Mucosa of rectum (tissue), 2 donors: ENCODE data around the gene SGMS1.
"Not testable (repeated sequence)": the region's sequence is repeated elsewhere in the genome, so short reads cannot be mapped to it uniquely, and the experiment has no call there.

Experiments used
- H3K27ac ChIP-seq, 2 donors: one replicate each; pipeline ENCODE4 v1.7.0; 2013; ENCODE audit warnings: inconsistent platforms in 2 of 2, low read depth in 2 of 2, low read length in 2 of 2
- H3K27me3 ChIP-seq, 2 donors: one replicate each; pipeline ENCODE4 v1.7.0; 2013; ENCODE audit warnings: low read length in 2 of 2; ENCODE audit not compliant: control insufficient read depth in 2 of 2, insufficient read depth in 2 of 2
- H3K36me3 ChIP-seq, 2 donors: one replicate each; pipeline ENCODE4 v1.7.0; 2013; ENCODE audit warnings: low read length in 2 of 2; ENCODE audit not compliant: control insufficient read depth in 2 of 2, insufficient read depth in 2 of 2
- H3K4me1 ChIP-seq, 2 donors: one replicate each; pipeline ENCODE4 v1.7.0; 2013; ENCODE audit warnings: low read length in 2 of 2, mild to moderate bottlenecking in 1 of 2; ENCODE audit not compliant: control insufficient read depth in 2 of 2, insufficient read depth in 2 of 2
- H3K4me3 ChIP-seq, 2 donors: one replicate each; pipeline ENCODE4 v1.7.0; 2013; ENCODE audit warnings: low read length in 2 of 2
- H3K9ac ChIP-seq, 2 donors: one replicate each; pipeline ENCODE4 v1.7.0; 2013; ENCODE audit warnings: low read length in 2 of 2, low read depth in 1 of 2, mild to moderate bottlenecking in 1 of 2
- H3K9me3 ChIP-seq, 2 donors: one replicate each; pipeline ENCODE4 v1.7.0; 2013; ENCODE audit warnings: low read length in 2 of 2; ENCODE audit not compliant: control insufficient read depth in 2 of 2
- donor health status: healthy.
- donor health status: Normal muscosa, but diverticular disease.

The SGMS1 gene

GRCh38 chr10:50540826-50541122 is 83.0 kb downstream of the SGMS1 start:
- Histone ChIP-seq H3K27me3 (no peaks in the 10 kb centered on the region), H3K4me3 (no peak overlapping the region), H3K36me3 (no peaks in the 10 kb centered on the region), H3K4me1 (no peaks in the 10 kb centered on the region), H3K27ac (no peak overlapping the region), H3K9me3 (no peaks in the 10 kb centered on the region), H3K9ac (no peak overlapping the region)

GRCh38 chr10:50540069-50540825 is 83.5 kb downstream of the SGMS1 start:
- Histone ChIP-seq H3K4me3 (no peak overlapping the region), H3K27ac (no peak overlapping the region), H3K36me3 (no peaks in the 10 kb centered on the region), H3K9me3 (no peaks in the 10 kb centered on the region), H3K27me3 (no peaks in the 10 kb centered on the region), H3K9ac (no peak overlapping the region), H3K4me1 (no peaks in the 10 kb centered on the region)

GRCh38 chr10:50538555-50539398 is 85.0 kb downstream of the SGMS1 start:
- Histone ChIP-seq H3K36me3 (no peaks in the 10 kb centered on the region), H3K9ac (no peak overlapping the region), H3K9me3 (no peaks in the 10 kb centered on the region), H3K4me3 (no peak overlapping the region), H3K4me1 (no peaks in the 10 kb centered on the region), H3K27ac (no peak overlapping the region), H3K27me3 (no peaks in the 10 kb centered on the region)

GRCh38 chr10:50536617-50537240 is 87.0 kb downstream of the SGMS1 start:
- Histone ChIP-seq H3K4me3 (no peak overlapping the region), H3K9ac (no peak overlapping the region), H3K9me3 (no peaks in the 10 kb centered on the region), H3K36me3 (no peaks in the 10 kb centered on the region), H3K4me1 (no peaks in the 10 kb centered on the region), H3K27me3 (no peaks in the 10 kb centered on the region), H3K27ac (no peak overlapping the region)

- H3K9me3 ChIP-seq, H3K27ac ChIP-seq: not testable (repeated sequence)
Measured at GRCh38 chr10:50534748-50535376, 88.9 kb downstream of the SGMS1 start.

GRCh38 chr10:50533296-50533695 is 90.5 kb downstream of the SGMS1 start:
- H3K27me3 ChIP-seq: no peaks in the 10 kb centered on the region
- H3K27ac ChIP-seq: no peak overlapping the region
- no peaks in the 10 kb centered on the region for H3K4me1 ChIP-seq
- H3K36me3 ChIP-seq: no peaks in the 10 kb centered on the region
- H3K9me3 ChIP-seq: no peaks in the 10 kb centered on the region
- H3K4me3 ChIP-seq: no peak overlapping the region
- H3K9ac ChIP-seq: no peak overlapping the region

More at GRCh38 chr10:50534748-50535376, 88.9 kb downstream of the SGMS1 start:
- H3K9ac ChIP-seq, H3K4me3 ChIP-seq, H3K4me1 ChIP-seq, H3K27me3 ChIP-seq, H3K36me3 ChIP-seq: not testable (repeated sequence)

- Histone ChIP-seq H3K27me3 (no peaks in the 10 kb centered on the region), H3K27ac (no peak overlapping the region)
Measured at GRCh38 chr10:50531388-50532077, 92.2 kb downstream of the SGMS1 start.

GRCh38 chr10:50529660-50530059 is 94.1 kb downstream of the SGMS1 start:
- no peaks in the 10 kb centered on the region for H3K27me3 ChIP-seq
- H3K4me3 ChIP-seq: no peak overlapping the region
- no peaks in the 10 kb centered on the region for H3K9me3 ChIP-seq
- no peaks in the 10 kb centered on the region for H3K4me1 ChIP-seq
- H3K27ac ChIP-seq: no peak overlapping the region
- no peaks in the 10 kb centered on the region for H3K36me3 ChIP-seq
- no peak overlapping the region for H3K9ac ChIP-seq

More at GRCh38 chr10:50531388-50532077, 92.2 kb downstream of the SGMS1 start:
- Histone ChIP-seq H3K9me3 (no peaks in the 10 kb centered on the region), H3K9ac (no peak overlapping the region), H3K36me3 (no peaks in the 10 kb centered on the region), H3K4me3 (no peak overlapping the region), H3K4me1 (no peaks in the 10 kb centered on the region)

GRCh38 chr10:50528206-50528605 is 95.5 kb downstream of the SGMS1 start:
- H3K4me3 ChIP-seq: no peak overlapping the region
- H3K36me3 ChIP-seq: no peaks in the 10 kb centered on the region
- H3K9me3 ChIP-seq: no peaks in the 10 kb centered on the region
- H3K27me3 ChIP-seq: no peaks in the 10 kb centered on the region
- H3K27ac ChIP-seq: no peak overlapping the region
- no peak overlapping the region for H3K9ac ChIP-seq
- no peaks in the 10 kb centered on the region for H3K4me1 ChIP-seq
